Naive thymus-derived CD4-positive, alpha-beta T cell (primary cell): Measurements from ENCODE around the gene PHF23. TPM values are rescaled to one million over a fixed set of nuclear protein-coding genes. Genes with fewer than 3 reads are reported as not detected.

ENCODE experiments used
- ATAC-seq: fragments of 150-1000 bp; cut with Tn5 transposase; 2 replicates; pipeline ENCODE4 v1.10.0; 2021; ENCODE audit warnings: mild to moderate bottlenecking, moderate library complexity
- CTCF ChIA-PET: fragments of 350-600 bp; sonication (Branson Sonifier 250); formaldehyde crosslinking; loops from one replicate; lab custom pipeline; 2021; ENCODE audit warnings: antibody characterized with exemption; lab: Charles Lee
- POLR2A ChIA-PET: fragments of 350-600 bp; sonication (Branson Sonifier 250); formaldehyde crosslinking; loops from one replicate; lab custom pipeline; 2021; ENCODE audit warnings: antibody characterized with exemption, inconsistent platforms; lab: Charles Lee
- DNase-seq, 9 donors: peaks; one replicate each; pipeline versions ENCODE4 v3.0.0 to v3.0.0-alpha.2; 2020 to 2022; ENCODE audit warnings: mixed read lengths in 1 of 9
- H3K27ac ChIP-seq: one replicate; pipeline ENCODE4 v1.7.0; 2013; ENCODE audit warnings: mild to moderate bottlenecking, low read depth, low read length, moderate library complexity
- H3K27me3 ChIP-seq, 2 donors: one replicate each; pipeline ENCODE4 v1.7.0; 2013; ENCODE audit warnings: low read length in 2 of 2, mild to moderate bottlenecking in 2 of 2, moderate library complexity in 2 of 2; ENCODE audit not compliant: control insufficient read depth in 2 of 2, insufficient read depth in 2 of 2
- H3K36me3 ChIP-seq, 3 experiments: 1 replicate in 2 of 3; 2 replicates in 1 of 3; pipeline ENCODE4 v1.7.0; 2013; ENCODE audit warnings: low read length in 3 of 3, mild to moderate bottlenecking in 3 of 3, moderate library complexity in 1 of 3; ENCODE audit not compliant: insufficient read depth in 3 of 3, control insufficient read depth in 2 of 3
- H3K4me1 ChIP-seq, 2 donors: one replicate each; pipeline ENCODE4 v1.7.0; 2013; ENCODE audit warnings: low read length in 2 of 2, mild to moderate bottlenecking in 2 of 2, moderate library complexity in 1 of 2; ENCODE audit not compliant: control insufficient read depth in 2 of 2, insufficient read depth in 2 of 2
- H3K4me3 ChIP-seq: 2 replicates; pipeline ENCODE4 v1.7.0; 2013; ENCODE audit warnings: mild to moderate bottlenecking, low read length
- H3K9me3 ChIP-seq, 3 experiments: 1 replicate in 2 of 3; 2 replicates in 1 of 3; pipeline ENCODE4 v1.7.0; 2013; ENCODE audit warnings: low read length in 3 of 3; ENCODE audit not compliant: control insufficient read depth in 2 of 3
- H3K27ac Mint-ChIP-seq, 9 donors: one replicate each; pipeline ENCODE4 v1.8.0; 2020 to 2022; ENCODE audit warnings: mixed read lengths in 9 of 9, mild to moderate bottlenecking in 8 of 9, moderate library complexity in 5 of 9, inconsistent platforms in 2 of 9
- H3K27me3 Mint-ChIP-seq, 5 donors: one replicate each; pipeline ENCODE4 v1.8.0; 2021 to 2022; ENCODE audit warnings: mixed read lengths in 5 of 5, mild to moderate bottlenecking in 1 of 5
- H3K36me3 Mint-ChIP-seq, 5 donors: one replicate each; pipeline ENCODE4 v1.8.0; 2020 to 2022; ENCODE audit warnings: mixed read lengths in 5 of 5, mild to moderate bottlenecking in 3 of 5, inconsistent platforms in 1 of 5
- H3K4me1 Mint-ChIP-seq, 7 donors: one replicate each; pipeline ENCODE4 v1.8.0; 2020 to 2022; ENCODE audit warnings: mixed read lengths in 7 of 7, mild to moderate bottlenecking in 3 of 7, inconsistent platforms in 1 of 7
- H3K4me3 Mint-ChIP-seq, 10 donors: one replicate each; pipeline ENCODE4 v1.8.0; 2020 to 2022; ENCODE audit warnings: mild to moderate bottlenecking in 10 of 10, mixed read lengths in 10 of 10, moderate library complexity in 6 of 10, inconsistent platforms in 2 of 10
- H3K9me3 Mint-ChIP-seq, 11 donors: one replicate each; pipeline ENCODE4 v1.8.0; 2020 to 2022; ENCODE audit warnings: mixed read lengths in 11 of 11, mild to moderate bottlenecking in 4 of 11, inconsistent platforms in 1 of 11, moderate library complexity in 1 of 11
- intact Hi-C, 2 donors: fragments of 100-400 bp; cut with micrococcal nuclease; formaldehyde crosslinking; loops; one replicate each; pipeline ENCODE4 v1.15.1; 2023
- polyA plus RNA-seq, 2 donors: library from polyadenylated mRNA; unstranded; fragments of 300-500 nt; fragmentation: Illumina TruSeq; gene quantifications; one replicate each; pipeline ENCODE4 v1.2.3, GENCODE V29; 2021
- total RNA-seq, 6 experiments: library from RNA in 5 of 6; stranded (reverse) in 5 of 6; gene quantifications; 1 replicate in 5 of 6; 2 replicates in 1 of 6; pipeline ENCODE4 v1.2.3 and lab custom pipeline; 2021 to 2026

Gene PHF23
- total and polyA plus RNA-seq, 7 experiments from 2014 or later = 12.3 to 58.7 (median 41.3) TPM

DNA sequence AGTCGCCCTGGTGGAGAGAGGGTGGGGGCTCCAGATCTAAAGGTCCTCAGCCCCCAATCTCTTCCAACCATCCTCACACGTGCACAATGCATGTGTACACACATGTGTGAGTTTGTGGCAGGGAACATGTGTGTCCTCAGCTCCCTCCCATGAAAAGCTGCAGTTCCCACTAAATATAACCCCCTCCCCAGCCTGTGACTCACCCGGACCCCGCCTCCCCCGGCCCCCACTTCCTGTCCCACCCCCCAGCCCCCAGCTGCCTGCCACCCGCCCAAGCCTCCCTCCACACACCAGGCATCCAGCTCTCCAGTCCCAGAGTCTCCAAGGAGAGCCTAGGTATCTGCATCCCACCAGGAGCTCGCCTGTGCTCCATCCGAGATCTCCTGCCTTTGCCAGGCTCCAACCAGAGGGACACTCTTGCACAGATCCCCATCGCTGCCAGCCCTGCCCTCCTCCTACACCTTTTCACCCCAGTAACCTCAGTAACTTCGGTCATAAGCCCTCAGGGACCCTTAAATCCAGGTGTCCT lies 23.5 kb downstream of the PHF23 start:
- Histone ChIP-seq H3K9me3 (no peaks in the 10 kb centered on the region), H3K4me3 (peak overlapping the region; percentile 61), H3K27ac (peak overlapping the region; percentile 97), H3K36me3 (peaks cover 0 to 6% (median 0%) of the 10 kb centered on the region in 3 experiments), H3K4me1 (peaks cover 30 to 56% of the 10 kb centered on the region in 2 donors), H3K27me3 (no peaks in the 10 kb centered on the region)
- Mint-ChIP-seq H3K4me3 (peak overlapping the region; percentile 43 to 97 (median 88)), H3K9me3 (peaks cover 0 to 6% (median 0%) of the 10 kb centered on the region in 11 donors), H3K27me3 (peaks cover 0 to 11% (median 0%) of the 10 kb centered on the region in 5 donors), H3K36me3 (no peaks in the 10 kb centered on the region), H3K27ac (peak overlapping the region; percentile 90 to 100 (median 99)), H3K4me1 (peaks cover 37 to 75% (median 70%) of the 10 kb centered on the region in 7 donors)
- DNase-seq = peak in 1 of 9 donors; percentile 45
- no peak for ATAC-seq
- ChIA-PET POLR2A (interaction anchor here (0.9 to 13.7 kb wide), 6 partner anchors 12 to 121 kb away, joined by 3 to 265 read pairs (median 4); partner anchors contain the start of genes ACAP1, DVL2, GABARAP and PHF23), CTCF (no interaction called here)
- intact Hi-C loops = loop anchor here (1.0 to 10.0 kb wide), 7 partner anchors 169 to 629 kb away; partner anchors contain the start of genes C17orf100 (in 1 of the 2), KDM6B (in 1 of the 2), MED31 (in 1 of the 2) and POLR2A (in 1 of the 2)

DNA sequence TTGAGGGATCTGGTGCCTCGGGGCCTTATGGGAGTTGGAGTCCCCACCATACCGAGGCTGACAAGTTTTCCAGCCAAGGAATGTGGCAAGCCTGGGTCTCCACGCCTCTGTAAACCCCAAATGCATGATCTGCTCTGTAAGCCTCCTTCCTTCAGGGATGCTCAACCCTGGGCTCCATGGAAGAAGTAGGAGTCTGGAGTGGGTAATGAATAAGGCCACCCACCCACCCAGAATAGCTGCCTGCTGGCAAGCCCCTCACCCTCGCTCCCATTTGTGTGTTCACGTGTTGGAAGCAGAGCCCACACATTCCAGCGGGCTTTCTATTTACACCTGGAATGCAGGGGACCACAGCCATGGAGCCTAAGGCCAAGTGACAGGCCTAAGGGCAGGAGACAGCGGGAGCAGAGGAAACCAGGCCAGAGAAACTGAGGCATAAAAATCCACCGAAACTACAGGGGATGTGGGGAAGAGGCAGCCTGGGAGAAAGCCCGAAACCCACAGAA lies 24.1 kb downstream of the PHF23 start:
- Mint-ChIP-seq H3K4me3 (peak overlapping the region; percentile 76 to 97 (median 94)), H3K36me3 (no peaks in the 10 kb centered on the region), H3K9me3 (peaks cover 0 to 6% (median 0%) of the 10 kb centered on the region in 11 donors), H3K4me1 (peaks cover 36 to 70% (median 66%) of the 10 kb centered on the region in 7 donors), H3K27ac (peak overlapping the region; percentile 90 to 100 (median 99)), H3K27me3 (peaks cover 0 to 14% (median 0%) of the 10 kb centered on the region in 5 donors)
- no peak for ATAC-seq
- Histone ChIP-seq H3K4me3 (peak overlapping the region; percentile 61), H3K36me3 (peaks cover 0 to 6% (median 0%) of the 10 kb centered on the region in 3 experiments), H3K4me1 (peaks cover 26 to 51% of the 10 kb centered on the region in 2 donors), H3K9me3 (no peaks in the 10 kb centered on the region), H3K27ac (peak overlapping the region; percentile 97), H3K27me3 (no peaks in the 10 kb centered on the region)
- intact Hi-C loops = loop anchor here (1.0 to 10.0 kb wide), 7 partner anchors 168 to 630 kb away; partner anchors contain the start of genes C17orf100 (in 1 of the 2), KDM6B (in 1 of the 2), MED31 (in 1 of the 2) and POLR2A (in 1 of the 2)
- CTCF ChIA-PET = no interaction called here
- POLR2A ChIA-PET = interaction anchor here (0.6 to 13.7 kb wide), 9 partner anchors 11 to 368 kb away, joined by 3 to 265 read pairs (median 5); partner anchors contain the start of genes ACAP1, DVL2, GABARAP and MPDU1
- DNase-seq = no peak

DNA sequence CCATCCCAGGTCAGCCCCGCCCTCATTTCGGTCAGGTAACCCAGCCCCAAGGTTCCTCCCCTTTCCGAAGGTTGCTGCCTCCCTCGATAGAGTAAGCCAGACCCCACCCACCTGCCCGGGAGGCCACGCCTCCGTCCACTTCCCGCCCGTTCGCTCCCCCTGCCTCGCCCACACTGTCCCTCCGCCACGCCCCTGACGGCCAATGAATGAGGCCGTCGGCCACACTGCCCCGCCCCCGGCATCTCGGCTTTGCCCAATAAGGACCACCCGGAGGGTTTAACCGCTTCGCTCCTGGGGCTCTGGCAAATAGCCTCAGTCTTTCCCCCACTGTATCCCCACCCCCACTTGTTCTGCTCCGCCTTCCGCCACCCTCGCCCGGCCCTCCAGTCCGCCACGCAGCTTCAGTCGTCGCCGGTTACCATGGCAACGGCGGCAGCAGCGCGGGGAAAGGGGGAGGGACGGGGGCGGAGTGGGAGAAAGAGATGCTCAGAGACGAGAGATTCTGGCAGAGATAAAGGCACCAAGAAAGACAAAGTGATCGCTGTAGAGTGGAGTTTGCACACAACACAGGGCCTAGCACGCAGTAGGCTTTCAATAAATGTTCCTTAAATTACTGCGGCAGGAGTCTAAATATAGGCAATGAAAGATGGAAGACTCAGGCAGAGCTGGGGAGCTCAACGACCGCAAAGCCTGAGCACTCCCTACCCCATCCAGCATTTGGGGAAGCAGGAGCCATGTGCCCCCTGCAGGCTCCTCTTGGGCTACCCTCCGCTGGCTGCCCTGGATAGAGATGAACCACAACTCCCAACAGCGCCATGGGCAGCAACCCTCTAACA lies 24.7 kb downstream of the PHF23 start:
- peak overlapping the region; percentile 97 for H3K27ac ChIP-seq
- POLR2A ChIA-PET = interaction anchor here (0.6 to 13.7 kb wide), 9 partner anchors 10 to 369 kb away, joined by 3 to 265 read pairs (median 5); partner anchors contain the start of genes ACAP1, DVL2, GABARAP and MPDU1
- intact Hi-C loops = loop anchor here (1.0 to 10.0 kb wide), 13 partner anchors 9 to 630 kb away; partner anchors contain the start of genes DVL2 (in 2 of the 2), EIF5A (in 2 of the 2), ELP5 (in 2 of the 2) and PHF23 (in 2 of the 2)

DNA sequence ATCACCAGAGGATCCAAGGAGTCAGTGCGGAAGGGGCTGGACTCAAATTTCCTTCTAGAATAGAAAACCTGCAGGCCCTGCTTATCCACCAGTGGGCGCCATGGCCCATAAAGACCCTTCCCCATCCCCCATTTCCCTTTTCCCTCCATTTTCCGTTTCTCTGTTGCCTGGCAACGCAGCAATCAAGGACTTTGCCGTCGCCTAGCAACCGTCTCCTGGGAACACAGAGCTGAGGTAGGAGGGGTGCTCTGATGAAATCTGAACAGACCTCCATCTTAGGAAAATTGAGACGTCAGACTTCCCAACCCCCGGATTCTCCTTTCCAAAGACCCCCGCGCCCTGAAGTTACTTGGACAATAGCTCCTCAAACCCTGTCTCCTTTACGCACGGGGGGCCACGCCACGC lies 25.4 kb downstream of the PHF23 start:
- intact Hi-C loops = loop anchor here (1.0 to 10.0 kb wide), 12 partner anchors 9 to 631 kb away; partner anchors contain the start of genes DVL2 (in 2 of the 2), EIF5A (in 2 of the 2), ELP5 (in 2 of the 2) and PHF23 (in 2 of the 2)
- peak overlapping the region; percentile 76 to 97 (median 94) for H3K4me3 Mint-ChIP-seq
- H3K36me3 Mint-ChIP-seq = no peaks in the 10 kb centered on the region
- peaks cover 0 to 16% (median 0%) of the 10 kb centered on the region in 5 donors for H3K27me3 Mint-ChIP-seq
- Histone ChIP-seq H3K36me3 (no peaks in the 10 kb centered on the region), H3K4me3 (peak overlapping the region; percentile 61), H3K4me1 (peaks cover 18 to 43% of the 10 kb centered on the region in 2 donors), H3K9me3 (no peaks in the 10 kb centered on the region), H3K27ac (peak overlapping the region; percentile 97), H3K27me3 (no peaks in the 10 kb centered on the region)
- DNase-seq (peak in 4 of 9 donors; percentile 73 to 92 (median 80)), ATAC-seq (peak; percentile 19)
- peak overlapping the region; percentile 90 to 100 (median 99) for H3K27ac Mint-ChIP-seq
- ChIA-PET POLR2A (interaction anchor here (0.9 to 13.7 kb wide), 6 partner anchors 22 to 370 kb away, joined by 4 to 265 read pairs (median 6); partner anchors contain the start of genes ACAP1, DVL2, GABARAP and MPDU1), CTCF (interaction anchor here (1.0 kb wide), 1 partner anchor 29 kb away, joined by 5 read pairs; the partner anchor contains the start of gene GABARAP)
- H3K4me1 Mint-ChIP-seq = peaks cover 31 to 63% (median 59%) of the 10 kb centered on the region in 7 donors
- H3K9me3 Mint-ChIP-seq = peaks cover 0 to 4% (median 0%) of the 10 kb centered on the region in 11 donors

More for the DNA sequence above, 24.7 kb downstream of the PHF23 start:
- no peaks in the 10 kb centered on the region for H3K36me3 Mint-ChIP-seq
- H3K4me1 ChIP-seq = peaks cover 25 to 49% of the 10 kb centered on the region in 2 donors
- H3K4me3 Mint-ChIP-seq = peak overlapping the region; percentile 76 to 97 (median 94)
- no peaks in the 10 kb centered on the region for H3K9me3 ChIP-seq
- H3K9me3 Mint-ChIP-seq = peaks cover 0 to 5% (median 0%) of the 10 kb centered on the region in 11 donors
- H3K27ac Mint-ChIP-seq = peak overlapping the region; percentile 90 to 100 (median 99)
- peaks cover 36 to 69% (median 65%) of the 10 kb centered on the region in 7 donors for H3K4me1 Mint-ChIP-seq
- ATAC-seq = peak; percentile 90
- peaks cover 0 to 16% (median 0%) of the 10 kb centered on the region in 5 donors for H3K27me3 Mint-ChIP-seq
- CTCF ChIA-PET = interaction anchor here (1.0 kb wide), 1 partner anchor 28 kb away, joined by 5 read pairs; the partner anchor contains the start of gene GABARAP
- no peaks in the 10 kb centered on the region for H3K27me3 ChIP-seq
- peak overlapping the region; percentile 61 for H3K4me3 ChIP-seq
- no peaks in the 10 kb centered on the region for H3K36me3 ChIP-seq
- DNase-seq = peak; percentile 96 to 99 (median 97)

DNA sequence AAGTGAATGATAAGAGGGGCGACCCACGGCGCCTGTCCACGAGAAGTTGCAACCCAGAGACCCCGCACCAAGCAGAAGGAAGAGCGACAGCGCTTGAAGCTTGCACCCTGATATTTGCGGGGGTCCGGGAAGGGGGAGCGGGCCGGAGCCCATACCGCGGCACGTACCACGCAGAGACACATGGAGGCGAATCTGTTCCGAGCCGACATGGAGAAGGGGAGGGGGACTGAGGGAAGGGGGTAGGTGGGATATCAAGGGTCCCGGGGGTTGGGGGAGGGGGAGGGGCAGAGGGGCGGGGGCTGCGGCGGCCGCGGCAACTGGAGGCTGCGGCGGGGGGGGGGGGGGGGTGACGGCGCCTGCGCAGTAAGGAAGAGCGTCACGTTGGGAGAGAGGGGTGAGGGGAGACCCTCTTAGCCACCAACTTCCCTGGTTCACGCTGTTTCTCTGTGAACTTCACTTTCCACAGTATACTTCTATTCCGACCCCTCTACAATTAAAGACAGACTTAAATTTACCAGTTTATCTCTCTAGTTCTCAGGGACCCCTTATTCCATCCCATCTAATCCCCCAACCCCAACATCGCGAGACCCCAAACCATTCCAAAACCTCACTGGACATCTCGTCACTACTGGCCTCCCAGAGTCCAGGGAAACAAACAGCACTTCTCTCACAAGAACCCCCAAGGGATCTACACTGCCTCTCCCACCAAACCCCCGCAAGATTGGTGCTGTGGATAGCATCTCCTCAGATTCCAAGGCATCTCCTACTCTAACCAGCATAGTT lies 27.6 kb downstream of the PHF23 start:
- intact Hi-C loops = loop anchor here (10.0 kb wide), 3 partner anchors 557 to 633 kb away; partner anchors contain the start of genes C17orf100 (in 1 of the 2), KDM6B (in 1 of the 2) and MED31 (in 1 of the 2)
- Mint-ChIP-seq H3K9me3 (peaks cover 0 to 4% (median 0%) of the 10 kb centered on the region in 11 donors), H3K4me3 (peak overlapping the region in 1 of 10 donors; percentile 18), H3K27me3 (peaks cover 0 to 16% (median 0%) of the 10 kb centered on the region in 5 donors), H3K4me1 (peaks cover 31 to 46% (median 43%) of the 10 kb centered on the region in 7 donors), H3K36me3 (peaks cover 0 to 3% (median 0%) of the 10 kb centered on the region in 5 donors), H3K27ac (peak overlapping the region in 8 of 9 donors; percentile 0 to 79 (median 42))
- no peak for ATAC-seq
- H3K36me3 ChIP-seq = no peaks in the 10 kb centered on the region
- ChIA-PET POLR2A (no interaction called here), CTCF (no interaction called here)
- no peak overlapping the region for H3K4me3 ChIP-seq
- no peak overlapping the region for H3K27ac ChIP-seq
- no peak for DNase-seq
- H3K9me3 ChIP-seq = no peaks in the 10 kb centered on the region
- peaks cover 14 to 25% of the 10 kb centered on the region in 2 donors for H3K4me1 ChIP-seq
- H3K27me3 ChIP-seq = no peaks in the 10 kb centered on the region
